Measurements from ENCODE around the gene ELOVL7.
"Not testable (repeated sequence)": the region's sequence is repeated elsewhere in the genome, so short reads cannot be mapped to it uniquely, and the experiment has no call there.

Gene ELOVL7

GRCh38 chr5:60795424-60795950, 48.6 kb downstream of the ELOVL7 start:
- DNase-seq (ENCODE audit: low read depth, low spot score): not testable (repeated sequence)

- no peak for DNase-seq (ENCODE audit: low read depth, low spot score)
These were observed 49.4 kb downstream of the ELOVL7 start for GRCh38 chr5:60794691-60795090.

- DNase-seq (ENCODE audit: low read depth, low spot score): no peak
These were observed 51.6 kb downstream of the ELOVL7 start for GRCh38 chr5:60792438-60792837.

- DNase-seq (ENCODE audit: low read depth, low spot score): no peak
These were observed 54.5 kb downstream of the ELOVL7 start for GRCh38 chr5:60789551-60789950.

GRCh38 chr5:60788863-60789513, 55.1 kb downstream of the ELOVL7 start:
- DNase-seq (ENCODE audit: low read depth, low spot score): no peak

- DNase-seq (ENCODE audit: low read depth, low spot score): no peak
These were observed 64.6 kb downstream of the ELOVL7 start for GRCh38 chr5:60779466-60779865.

GRCh38 chr5:60776343-60776742, 67.7 kb downstream of the ELOVL7 start:
- DNase-seq (ENCODE audit: low read depth, low spot score): no peak

GRCh38 chr5:60765019-60765709, 78.9 kb downstream of the ELOVL7 start:
- DNase-seq (ENCODE audit: low read depth, low spot score): no peak

- no peak for DNase-seq (ENCODE audit: low read depth, low spot score)
These were observed 81.0 kb downstream of the ELOVL7 start for GRCh38 chr5:60763061-60763460.

- DNase-seq (ENCODE audit: low read depth, low spot score): no peak
These were observed 89.6 kb downstream of the ELOVL7 start for GRCh38 chr5:60754495-60754894.

- DNase-seq (ENCODE audit: low read depth, low spot score): no peak
These were observed 99.4 kb downstream of the ELOVL7 start for GRCh38 chr5:60744682-60745081.

GRCh38 chr5:60743511-60744314, 100.4 kb downstream of the ELOVL7 start:
- no peak for DNase-seq (ENCODE audit: low read depth, low spot score)

- DNase-seq (ENCODE audit: low read depth, low spot score): no peak
These were observed 103.7 kb downstream of the ELOVL7 start for GRCh38 chr5:60740322-60740721.

GRCh38 chr5:60738933-60739332, 105.1 kb downstream of the ELOVL7 start:
- DNase-seq (ENCODE audit: low read depth, low spot score): no peak

- DNase-seq (ENCODE audit: low read depth, low spot score): no peak
These were observed 105.6 kb downstream of the ELOVL7 start for GRCh38 chr5:60738461-60738860.

GRCh38 chr5:60730858-60731257, 113.2 kb downstream of the ELOVL7 start:
- DNase-seq (ENCODE audit: low read depth, low spot score): not testable (repeated sequence)

- no peak for DNase-seq (ENCODE audit: low read depth, low spot score)
These were observed 116.9 kb downstream of the ELOVL7 start for GRCh38 chr5:60727033-60727679.

GRCh38 chr5:60724126-60724525, 119.9 kb downstream of the ELOVL7 start:
- no peak for DNase-seq (ENCODE audit: low read depth, low spot score)

- no peak for DNase-seq (ENCODE audit: low read depth, low spot score)
These were observed 121.7 kb downstream of the ELOVL7 start for GRCh38 chr5:60722416-60722815.

GRCh38 chr5:60719329-60719728, 124.7 kb downstream of the ELOVL7 start:
- no peak for DNase-seq (ENCODE audit: low read depth, low spot score)

- DNase-seq (ENCODE audit: low read depth, low spot score): no peak
These were observed 125.7 kb downstream of the ELOVL7 start for GRCh38 chr5:60718166-60718892.

Data from brain pericyte (primary cell).